ENCODE measurements around the gene PLPP4.

PLPP4 gene

DNA sequence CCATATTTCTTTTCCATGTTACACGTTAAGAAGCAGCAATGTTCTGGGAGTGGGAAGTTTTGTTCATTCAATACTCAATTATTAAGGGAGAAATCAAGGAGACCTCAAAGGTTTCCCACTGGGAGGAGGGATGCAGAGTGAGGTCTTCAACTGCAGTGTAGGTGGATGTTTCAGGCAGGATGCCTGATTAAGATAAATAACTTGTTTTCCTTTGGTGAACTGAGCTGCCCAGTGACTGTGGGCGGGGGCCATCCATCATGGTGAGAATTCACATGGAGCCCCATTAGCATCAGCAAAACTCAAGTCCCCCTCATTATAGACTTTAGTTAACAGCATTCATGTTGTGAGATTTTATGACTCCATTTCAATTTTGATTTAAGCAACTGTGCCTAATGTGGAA is 121.1 kb downstream of the PLPP4 start:
- DNase-seq, result no peak
- H3K27ac ChIP-seq, result no peak overlapping the region
- H3K36me3 ChIP-seq (replicated peaks), result no peaks in the 10 kb centered on the region
- no peaks in the 10 kb centered on the region for H3K27me3 ChIP-seq (replicated peaks)
- TF ChIP-seq CTCF (IDR thresholded peaks at IDR 0.05; ENCODE audit: low read depth, low read length, missing control alignments), result no peak
- in situ Hi-C loops (cut with HindIII; ENCODE audit: low pct_ligation_motif_present, low sequenced_read_pairs), result no loop called here
- H3K4me3 ChIP-seq (ENCODE audit: low read depth, low read length), result no peak overlapping the region

- Histone ChIP-seq H3K4me3 (ENCODE audit: low read depth, low read length) (no peak overlapping the region), H3K36me3 (replicated peaks) (no peaks in the 10 kb centered on the region), H3K27ac (no peak overlapping the region), H3K27me3 (replicated peaks) (no peaks in the 10 kb centered on the region)
- no peak for DNase-seq
- in situ Hi-C loops (cut with HindIII; ENCODE audit: low pct_ligation_motif_present, low sequenced_read_pairs), result no loop called here
- TF ChIP-seq CTCF (IDR thresholded peaks at IDR 0.05; ENCODE audit: low read depth, low read length, missing control alignments), result no peak
These were observed 121.9 kb downstream of the PLPP4 start for GRCh38 chr10:120578890-120579289.

GRCh38 chr10:120580918-120581895 is 124.2 kb downstream of the PLPP4 start:
- Histone ChIP-seq H3K27ac (no peak overlapping the region), H3K36me3 (replicated peaks) (no peaks in the 10 kb centered on the region), H3K4me3 (ENCODE audit: low read depth, low read length) (no peak overlapping the region), H3K27me3 (replicated peaks) (no peaks in the 10 kb centered on the region)
- DNase-seq, result no peak
- no peak for TF ChIP-seq CTCF (IDR thresholded peaks at IDR 0.05; ENCODE audit: low read depth, low read length, missing control alignments)
- in situ Hi-C loops (cut with HindIII; ENCODE audit: low pct_ligation_motif_present, low sequenced_read_pairs), result no loop called here

- Histone ChIP-seq H3K27ac (no peak overlapping the region), H3K4me3 (ENCODE audit: low read depth, low read length) (no peak overlapping the region), H3K27me3 (replicated peaks) (no peaks in the 10 kb centered on the region), H3K36me3 (replicated peaks) (no peaks in the 10 kb centered on the region)
- no peak for TF ChIP-seq CTCF (IDR thresholded peaks at IDR 0.05; ENCODE audit: low read depth, low read length, missing control alignments)
- no peak for DNase-seq
- in situ Hi-C loops (cut with HindIII; ENCODE audit: low pct_ligation_motif_present, low sequenced_read_pairs), result no loop called here
These were observed 125.7 kb downstream of the PLPP4 start for GRCh38 chr10:120582753-120583152.

DNA sequence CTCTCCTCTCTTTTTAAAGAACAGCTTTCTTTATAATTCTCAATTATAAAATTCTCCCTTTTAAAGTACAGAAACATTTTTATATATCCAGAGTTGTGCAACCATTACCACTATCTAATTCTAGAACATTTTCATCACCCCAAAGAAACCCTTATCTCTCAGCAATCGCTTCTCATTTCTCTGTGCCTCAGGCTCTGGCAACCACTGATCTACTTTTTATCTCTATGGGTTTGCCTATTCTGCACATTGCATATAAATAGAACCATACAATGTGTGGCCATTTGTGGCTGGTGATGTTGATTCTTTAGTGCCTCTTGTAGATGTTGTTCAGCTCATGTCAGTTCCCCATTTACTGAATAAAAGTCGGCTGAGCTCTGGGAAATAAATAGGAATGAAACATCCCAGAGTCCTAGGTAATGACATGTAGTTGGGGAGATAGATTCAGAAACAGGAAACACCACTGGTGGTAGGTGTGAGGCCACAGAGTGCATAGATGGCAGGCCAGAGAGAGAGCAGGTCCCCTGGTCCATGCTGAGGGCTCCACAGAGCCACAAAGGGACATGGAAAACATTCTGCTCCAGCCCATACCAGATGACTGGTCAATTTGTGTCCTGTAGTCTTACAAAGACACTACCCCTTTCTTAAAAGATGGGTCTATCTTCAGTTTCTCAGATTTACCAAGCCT is 126.5 kb downstream of the PLPP4 start:
- in situ Hi-C loops (cut with HindIII; ENCODE audit: low pct_ligation_motif_present, low sequenced_read_pairs), result no loop called here
- no peaks in the 10 kb centered on the region for H3K36me3 ChIP-seq (replicated peaks)
- no peak overlapping the region for H3K27ac ChIP-seq
- H3K27me3 ChIP-seq (replicated peaks), result no peaks in the 10 kb centered on the region
- no peak for DNase-seq
- no peak overlapping the region for H3K4me3 ChIP-seq (ENCODE audit: low read depth, low read length)
- no peak for TF ChIP-seq CTCF (IDR thresholded peaks at IDR 0.05; ENCODE audit: low read depth, low read length, missing control alignments)
